ENCODE data around the gene MAN2A1.
"Not testable (repeated sequence)": the region's sequence is repeated elsewhere in the genome, so short reads cannot be mapped to it uniquely, and the experiment has no call there.

MAN2A1 gene

GRCh38 chr5:109876941-109877669 is 187.4 kb downstream of the MAN2A1 start:
- no peak for DNase-seq

GRCh38 chr5:109877670-109878045 is 187.9 kb downstream of the MAN2A1 start:
- DNase-seq, result no peak

GRCh38 chr5:109878887-109879286 is 189.2 kb downstream of the MAN2A1 start:
- DNase-seq, result no peak

GRCh38 chr5:109880907-109881685 is 191.4 kb downstream of the MAN2A1 start:
- no peak for DNase-seq

- no peak for DNase-seq
Observed at GRCh38 chr5:109882546-109882945, 192.8 kb downstream of the MAN2A1 start.

GRCh38 chr5:109884676-109885075 is 194.9 kb downstream of the MAN2A1 start:
- no peak for DNase-seq

- no peak for DNase-seq
Observed at GRCh38 chr5:109885205-109885604, 195.5 kb downstream of the MAN2A1 start.

- no peak for DNase-seq
Observed at GRCh38 chr5:109888989-109889388, 199.3 kb downstream of the MAN2A1 start.

GRCh38 chr5:109893271-109893670 is 203.5 kb downstream of the MAN2A1 start:
- not testable (repeated sequence) for DNase-seq

GRCh38 chr5:109898269-109899162 is 208.8 kb downstream of the MAN2A1 start:
- no peak for DNase-seq

GRCh38 chr5:109899163-109899535 is 209.4 kb downstream of the MAN2A1 start:
- no peak for DNase-seq

GRCh38 chr5:109900461-109900860 is 210.7 kb downstream of the MAN2A1 start:
- no peak for DNase-seq

- no peak for DNase-seq
Observed at GRCh38 chr5:109900911-109901627, 211.3 kb downstream of the MAN2A1 start.

GRCh38 chr5:109901628-109901981 is 211.9 kb downstream of the MAN2A1 start:
- no peak for DNase-seq

- no peak for DNase-seq
Observed at GRCh38 chr5:109903061-109903460, 213.3 kb downstream of the MAN2A1 start.

- no peak for DNase-seq
Observed at GRCh38 chr5:109905906-109906305, 216.2 kb downstream of the MAN2A1 start.

- no peak for DNase-seq
Observed at GRCh38 chr5:109907189-109907588, 217.5 kb downstream of the MAN2A1 start.

GRCh38 chr5:109907731-109908130 is 218.0 kb downstream of the MAN2A1 start:
- DNase-seq, result no peak

- no peak for DNase-seq
Observed at GRCh38 chr5:109908366-109908765, 218.6 kb downstream of the MAN2A1 start.

- DNase-seq, result no peak
Observed at GRCh38 chr5:109910874-109911273, 221.1 kb downstream of the MAN2A1 start.

GRCh38 chr5:109911731-109912130 is 222.0 kb downstream of the MAN2A1 start:
- no peak for DNase-seq

GRCh38 chr5:109914906-109915305 is 225.2 kb downstream of the MAN2A1 start:
- DNase-seq, result no peak
